SK-N-SH treated with all-trans-retinoic acid at 6 μM for 48 hours (cell line): ENCODE measurements around the gene ARAP3.

Experiments used
- RARB ChIP-seq: fragments of 250-450 bp; sonication (Bioruptor Pico); IDR thresholded peaks from 2 replicates; pipeline ENCODE4 v1.8.0; 2021; ENCODE audit warnings: mild to moderate bottlenecking, moderate library complexity
- TF ChIP-seq, protein P1 (sequence below): fragments of 250-450 bp; sonication (Bioruptor Pico); IDR thresholded peaks from 2 replicates; pipeline ENCODE4 v1.5.1; 2020; ENCODE audit warnings: low read depth, mild to moderate bottlenecking, moderate library complexity

- TF ChIP-seq, protein P1, sequence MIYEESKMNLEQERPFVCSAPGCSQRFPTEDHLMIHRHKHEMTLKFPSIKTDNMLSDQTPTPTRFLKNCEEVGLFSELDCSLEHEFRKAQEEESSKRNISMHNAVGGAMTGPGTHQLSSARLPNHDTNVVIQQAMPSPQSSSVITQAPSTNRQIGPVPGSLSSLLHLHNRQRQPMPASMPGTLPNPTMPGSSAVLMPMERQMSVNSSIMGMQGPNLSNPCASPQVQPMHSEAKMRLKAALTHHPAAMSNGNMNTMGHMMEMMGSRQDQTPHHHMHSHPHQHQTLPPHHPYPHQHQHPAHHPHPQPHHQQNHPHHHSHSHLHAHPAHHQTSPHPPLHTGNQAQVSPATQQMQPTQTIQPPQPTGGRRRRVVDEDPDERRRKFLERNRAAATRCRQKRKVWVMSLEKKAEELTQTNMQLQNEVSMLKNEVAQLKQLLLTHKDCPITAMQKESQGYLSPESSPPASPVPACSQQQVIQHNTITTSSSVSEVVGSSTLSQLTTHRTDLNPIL (CRISPR knock-in tag), result no peak
- no peak for TF ChIP-seq RARB (CRISPR knock-in tag)
Observed at GRCh38 chr5:141680178-141680577, 1.9 kb downstream of the ARAP3 start.
